Progenitor cell of endocrine pancreas (in vitro differentiated cells): ENCODE data around the gene CCDC63. TPM values are rescaled to one million over a fixed set of nuclear protein-coding genes. Genes with fewer than 3 reads are reported as not detected.
A peak's percentile ranks its signal among the peaks of the same experiment; 100 is the strongest.

Source experiments
- DNase-seq: peaks from one replicate; pipeline ENCODE4 v3.0.0; 2021; ENCODE audit warnings: low spot score; ENCODE audit not compliant: unreplicated experiment
- H3K27ac Mint-ChIP-seq: 2 replicates; pipeline ENCODE4 v1.8.0; 2021; ENCODE audit warnings: mild to moderate bottlenecking, moderate library complexity, mixed read lengths
- H3K27me3 Mint-ChIP-seq: 2 replicates; pipeline ENCODE4 v1.8.0; 2021; ENCODE audit warnings: mixed read lengths
- H3K36me3 Mint-ChIP-seq: 2 replicates; pipeline ENCODE4 v1.8.0; 2022; ENCODE audit warnings: mixed read lengths; ENCODE audit not compliant: insufficient read depth
- H3K4me1 Mint-ChIP-seq: 2 replicates; pipeline ENCODE4 v1.8.0; 2021; ENCODE audit warnings: low read depth, mixed read lengths
- H3K4me3 Mint-ChIP-seq: 2 replicates; pipeline ENCODE4 v1.8.0; 2021; ENCODE audit warnings: low read depth, mild to moderate bottlenecking, moderate library complexity, mixed read lengths
- H3K9me3 Mint-ChIP-seq: 2 replicates; pipeline ENCODE4 v1.8.0; 2021; ENCODE audit warnings: low read depth, mixed read lengths
- long read RNA-seq: library from polyadenylated mRNA; unstranded; transcript quantifications from one replicate; pipeline ENCODE4 v2.0.0, GENCODE V29; 2020
- total RNA-seq: library from RNA; stranded (reverse); gene quantifications from 2 replicates; pipeline ENCODE4 v1.2.1, GENCODE V29; 2021
- TF ChIP-seq, protein P1 (sequence below): fragments of 200-600 bp; sonication (generic); IDR thresholded peaks from one replicate; pipeline ENCODE4 v1.5.0; 2021; ENCODE audit warnings: antibody characterized with exemption, mild to moderate bottlenecking; ENCODE audit not compliant: unreplicated experiment

Gene CCDC63
- not detected in 2 replicates for total RNA-seq
- long read RNA-seq, partial matches to known transcripts: 0 of 1 reads
- long read RNA-seq, other reads (novel, unspliced or antisense): 1 of 1 reads

DNA sequence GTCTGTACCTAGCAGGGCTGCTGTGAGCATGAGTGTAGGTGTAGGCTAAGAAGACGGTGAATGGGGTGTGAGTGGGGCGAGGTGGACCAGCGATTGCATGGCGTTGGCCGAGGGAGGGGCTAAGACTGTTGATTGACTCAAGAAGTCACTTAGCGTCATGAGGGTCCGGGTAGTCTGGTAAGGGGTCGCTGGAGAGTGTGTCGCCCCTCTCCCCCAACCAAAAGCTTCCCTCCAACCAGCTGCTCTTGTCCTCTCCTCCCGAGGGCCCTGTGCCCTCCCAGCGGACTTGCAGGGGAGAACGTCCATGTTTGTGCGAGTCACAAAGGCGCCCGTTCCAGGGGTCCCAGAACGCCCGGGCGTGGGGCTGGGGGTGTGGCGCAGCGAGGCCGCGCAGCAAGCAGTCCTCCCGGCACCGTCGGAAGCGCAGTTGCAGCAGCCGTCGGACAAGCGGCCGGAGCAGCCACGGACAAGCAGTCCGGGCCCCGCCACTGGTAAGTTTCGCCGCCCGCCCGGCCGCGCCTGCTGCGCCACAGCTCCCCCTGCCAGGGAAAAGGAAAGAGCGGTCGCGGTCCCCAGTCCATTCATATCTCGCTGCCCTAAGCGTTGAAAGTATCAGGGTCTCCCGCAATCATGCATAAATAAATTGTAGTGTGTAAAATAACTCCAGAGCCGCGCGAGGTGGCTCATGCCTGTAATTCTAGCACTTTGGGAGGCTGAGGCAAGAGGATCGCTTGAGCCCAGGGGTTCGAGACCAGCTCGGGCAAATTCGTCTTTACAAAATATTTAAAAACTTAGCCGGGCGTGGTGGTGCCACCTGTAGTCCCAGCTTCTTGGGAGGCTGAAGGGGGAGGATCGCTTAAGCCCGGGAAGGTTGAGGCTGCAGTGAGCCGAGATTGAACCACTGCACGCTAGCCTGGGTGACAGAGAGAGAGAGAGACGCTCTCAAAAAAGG, at the start of gene CCDC63:
TSS of gene CCDC63 (plus strand) at position 373 of the 952 bp plus-strand sequence. CDS start 5,968 bp downstream, outside the sequence.
- H3K27ac Mint-ChIP-seq: peak within 1 kb of the TSS; percentile 78
- TF ChIP-seq, protein P1, sequence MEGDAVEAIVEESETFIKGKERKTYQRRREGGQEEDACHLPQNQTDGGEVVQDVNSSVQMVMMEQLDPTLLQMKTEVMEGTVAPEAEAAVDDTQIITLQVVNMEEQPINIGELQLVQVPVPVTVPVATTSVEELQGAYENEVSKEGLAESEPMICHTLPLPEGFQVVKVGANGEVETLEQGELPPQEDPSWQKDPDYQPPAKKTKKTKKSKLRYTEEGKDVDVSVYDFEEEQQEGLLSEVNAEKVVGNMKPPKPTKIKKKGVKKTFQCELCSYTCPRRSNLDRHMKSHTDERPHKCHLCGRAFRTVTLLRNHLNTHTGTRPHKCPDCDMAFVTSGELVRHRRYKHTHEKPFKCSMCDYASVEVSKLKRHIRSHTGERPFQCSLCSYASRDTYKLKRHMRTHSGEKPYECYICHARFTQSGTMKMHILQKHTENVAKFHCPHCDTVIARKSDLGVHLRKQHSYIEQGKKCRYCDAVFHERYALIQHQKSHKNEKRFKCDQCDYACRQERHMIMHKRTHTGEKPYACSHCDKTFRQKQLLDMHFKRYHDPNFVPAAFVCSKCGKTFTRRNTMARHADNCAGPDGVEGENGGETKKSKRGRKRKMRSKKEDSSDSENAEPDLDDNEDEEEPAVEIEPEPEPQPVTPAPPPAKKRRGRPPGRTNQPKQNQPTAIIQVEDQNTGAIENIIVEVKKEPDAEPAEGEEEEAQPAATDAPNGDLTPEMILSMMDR: peak; percentile 61
- peak; percentile 34 for DNase-seq
- no peaks in the 10 kb centered on the region for H3K36me3 Mint-ChIP-seq
- H3K27me3 Mint-ChIP-seq: peaks cover 68% of the 10 kb centered on the region
- H3K4me1 Mint-ChIP-seq: no peaks in the 10 kb centered on the region
- H3K9me3 Mint-ChIP-seq: no peaks in the 10 kb centered on the region
- peak within 1 kb of the TSS; percentile 69 for H3K4me3 Mint-ChIP-seq

DNA sequence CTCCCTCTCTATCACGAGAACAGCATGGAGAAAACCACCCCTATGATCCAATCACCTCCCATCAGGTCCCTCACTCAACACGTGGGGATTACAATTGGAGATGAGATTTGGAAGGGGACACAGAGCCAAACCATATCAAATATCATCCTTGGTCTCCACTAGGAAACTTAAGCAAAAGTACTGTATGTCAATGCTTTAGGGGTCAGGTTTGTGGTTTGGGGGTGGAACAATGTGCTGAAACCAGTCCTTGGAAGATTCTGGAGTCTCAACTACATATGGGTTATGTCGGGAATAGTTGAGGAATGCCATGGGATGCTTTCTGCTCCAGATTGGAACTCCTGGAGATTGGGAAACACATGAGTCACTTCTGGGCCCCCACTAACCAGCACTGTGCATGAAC, 48.3 kb upstream of the CCDC63 start:
- no peak for DNase-seq
- Mint-ChIP-seq H3K27me3 (peaks cover 3% of the 10 kb centered on the region), H3K4me3 (no peak overlapping the region), H3K27ac (no peak overlapping the region), H3K4me1 (no peaks in the 10 kb centered on the region), H3K9me3 (peaks cover 5% of the 10 kb centered on the region), H3K36me3 (no peaks in the 10 kb centered on the region)
- TF ChIP-seq, protein P1: no peak

DNA sequence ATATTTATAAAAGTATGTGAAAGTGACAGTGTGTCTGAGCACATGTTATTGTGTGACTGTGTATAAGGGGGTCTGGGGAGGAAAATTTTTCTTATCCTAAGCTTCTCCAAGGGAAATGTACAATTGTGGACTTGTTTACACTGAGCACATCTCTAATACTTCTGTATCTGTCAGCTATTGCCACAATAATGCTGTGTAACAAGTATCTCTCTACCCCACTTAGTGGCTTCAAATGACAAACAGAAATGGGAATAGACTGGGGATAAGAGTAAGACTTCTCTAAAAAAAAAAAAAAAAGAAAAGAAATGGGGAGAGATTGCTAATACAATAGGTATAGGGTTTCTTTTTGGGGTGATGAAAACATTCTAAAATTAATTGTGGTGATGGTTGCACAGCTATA, 44.3 kb upstream of the CCDC63 start:
- H3K27me3 Mint-ChIP-seq: no peaks in the 10 kb centered on the region
- TF ChIP-seq, protein P1: no peak
- H3K36me3 Mint-ChIP-seq: no peaks in the 10 kb centered on the region

DNA sequence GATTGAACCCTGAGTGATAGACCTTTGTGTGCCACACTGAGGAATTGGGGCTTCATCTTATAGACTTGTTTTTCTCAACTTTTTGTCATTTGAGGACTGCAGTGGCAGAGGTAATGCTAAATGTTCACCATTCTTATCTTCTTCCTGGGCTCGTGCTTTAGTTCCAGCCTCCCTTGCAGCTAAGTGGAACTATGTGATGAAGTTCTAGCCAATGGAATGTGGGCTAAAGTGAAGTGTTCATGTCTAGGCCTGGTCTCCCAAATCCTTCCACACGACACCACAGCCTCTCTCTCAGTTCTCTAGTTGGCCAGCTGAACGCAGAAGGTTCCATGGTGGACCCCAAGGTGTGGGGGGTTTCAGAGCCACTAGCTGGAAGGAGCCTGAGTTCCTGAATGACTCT, 42.4 kb upstream of the CCDC63 start:
- H3K4me1 Mint-ChIP-seq: no peaks in the 10 kb centered on the region
- H3K36me3 Mint-ChIP-seq: no peaks in the 10 kb centered on the region
- no peak overlapping the region for H3K27ac Mint-ChIP-seq
- no peak for DNase-seq
- H3K27me3 Mint-ChIP-seq: no peaks in the 10 kb centered on the region
- H3K4me3 Mint-ChIP-seq: no peak overlapping the region
- TF ChIP-seq, protein P1: no peak
- H3K9me3 Mint-ChIP-seq: peaks cover 11% of the 10 kb centered on the region

More for the DNA sequence above, 44.3 kb upstream of the CCDC63 start:
- no peak overlapping the region for H3K4me3 Mint-ChIP-seq
- H3K27ac Mint-ChIP-seq: no peak overlapping the region
- DNase-seq: no peak
- no peaks in the 10 kb centered on the region for H3K4me1 Mint-ChIP-seq
- peaks cover 11% of the 10 kb centered on the region for H3K9me3 Mint-ChIP-seq

DNA sequence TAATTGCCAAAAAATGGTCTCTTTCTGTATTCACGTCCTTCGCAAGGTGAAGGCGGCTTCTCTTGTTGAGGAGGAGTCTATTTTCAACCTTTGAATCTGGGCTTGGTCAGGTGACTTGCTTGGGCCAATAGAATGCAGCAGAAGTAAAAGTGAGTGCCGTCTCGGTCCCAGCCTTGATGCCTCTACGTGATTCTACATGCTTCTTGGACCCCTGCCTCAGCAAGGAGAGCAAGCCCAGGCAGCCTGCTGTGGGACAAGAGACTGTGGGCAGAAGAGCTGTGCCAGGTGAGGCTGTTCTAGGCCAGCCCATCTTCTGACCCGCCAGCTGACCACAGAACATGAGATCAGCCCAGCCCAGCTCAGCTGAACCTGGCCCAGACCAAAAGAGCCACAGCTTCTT, 39.1 kb upstream of the CCDC63 start:
- Mint-ChIP-seq H3K4me1 (no peaks in the 10 kb centered on the region), H3K36me3 (no peaks in the 10 kb centered on the region), H3K27ac (no peak overlapping the region), H3K27me3 (peaks cover 9% of the 10 kb centered on the region), H3K4me3 (no peak overlapping the region), H3K9me3 (peaks cover 6% of the 10 kb centered on the region)
- no peak for DNase-seq
- TF ChIP-seq, protein P1: no peak
